Brain pericyte (primary cell): ENCODE measurements around the gene LUC7L3.
A peak's percentile ranks its signal among the peaks of the same experiment; 100 is the strongest.
"Not testable (repeated sequence)": the region's sequence is repeated elsewhere in the genome, so short reads cannot be mapped to it uniquely, and the experiment has no call there.

Experiments
- DNase-seq: peaks from one replicate; pipeline ENCODE4 v3.0.0-alpha.2; 2012; ENCODE audit warnings: low read depth, low spot score

The LUC7L3 gene, protein sequence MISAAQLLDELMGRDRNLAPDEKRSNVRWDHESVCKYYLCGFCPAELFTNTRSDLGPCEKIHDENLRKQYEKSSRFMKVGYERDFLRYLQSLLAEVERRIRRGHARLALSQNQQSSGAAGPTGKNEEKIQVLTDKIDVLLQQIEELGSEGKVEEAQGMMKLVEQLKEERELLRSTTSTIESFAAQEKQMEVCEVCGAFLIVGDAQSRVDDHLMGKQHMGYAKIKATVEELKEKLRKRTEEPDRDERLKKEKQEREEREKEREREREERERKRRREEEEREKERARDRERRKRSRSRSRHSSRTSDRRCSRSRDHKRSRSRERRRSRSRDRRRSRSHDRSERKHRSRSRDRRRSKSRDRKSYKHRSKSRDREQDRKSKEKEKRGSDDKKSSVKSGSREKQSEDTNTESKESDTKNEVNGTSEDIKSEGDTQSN

DNA sequence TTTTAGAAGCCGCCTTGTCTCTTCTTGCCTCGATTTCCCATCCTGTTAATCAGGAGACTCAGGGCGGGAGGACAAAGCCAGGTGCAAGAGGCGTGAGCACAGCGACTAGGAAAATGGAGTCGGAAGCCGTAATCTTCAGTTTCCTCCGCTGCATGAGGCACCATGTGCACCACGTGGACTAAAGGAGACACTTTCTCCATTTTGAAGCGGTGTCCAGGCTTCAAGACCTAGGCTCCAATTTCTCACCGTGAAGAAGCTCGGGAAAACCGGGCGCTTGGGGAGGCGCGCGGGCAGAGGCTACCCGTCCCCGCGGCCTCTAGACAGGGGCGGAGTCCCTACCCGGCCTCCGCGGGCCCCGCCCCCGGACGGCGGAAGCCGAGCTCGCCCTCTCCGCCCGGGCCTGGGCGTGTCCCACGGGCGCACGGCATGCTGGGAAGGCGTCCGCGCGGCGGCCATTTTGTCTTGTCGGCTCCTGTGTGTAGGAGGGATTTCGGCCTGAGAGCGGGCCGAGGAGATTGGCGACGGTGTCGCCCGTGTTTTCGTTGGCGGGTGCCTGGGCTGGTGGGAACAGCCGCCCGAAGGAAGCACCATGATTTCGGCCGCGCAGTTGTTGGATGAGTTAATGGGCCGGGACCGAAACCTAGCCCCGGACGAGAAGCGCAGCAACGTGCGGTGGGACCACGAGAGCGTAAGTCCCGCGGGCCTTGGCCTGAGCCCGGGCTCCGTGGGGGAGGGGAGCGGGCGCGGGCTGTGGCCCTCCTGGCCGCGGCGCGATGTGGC is at the start of gene LUC7L3:
Gene LUC7L3, plus strand, starts transcription at position 460 of the 780 bp plus-strand sequence. Its CDS starts 130 bp downstream, at position 590.
- peak; percentile 67 for DNase-seq

DNA sequence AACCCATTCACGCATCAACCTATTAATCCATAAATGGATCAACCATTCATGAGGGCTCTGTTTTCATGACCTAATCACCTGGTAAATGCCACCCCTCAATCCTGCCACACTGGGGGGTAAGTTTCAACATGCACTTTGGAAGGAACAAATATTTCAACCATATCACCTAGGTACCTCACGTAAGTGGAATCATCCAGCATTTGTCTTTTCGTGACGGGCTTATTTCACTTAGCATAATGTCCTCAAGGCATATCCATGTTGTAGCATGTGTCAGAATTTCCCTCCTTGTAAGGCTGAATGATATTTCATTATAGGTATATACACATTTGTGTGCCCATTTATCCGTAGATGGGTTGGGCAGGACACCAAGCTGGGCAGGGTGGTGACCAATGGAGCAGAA is 47.3 kb upstream of the LUC7L3 start:
- no peak for DNase-seq

DNA sequence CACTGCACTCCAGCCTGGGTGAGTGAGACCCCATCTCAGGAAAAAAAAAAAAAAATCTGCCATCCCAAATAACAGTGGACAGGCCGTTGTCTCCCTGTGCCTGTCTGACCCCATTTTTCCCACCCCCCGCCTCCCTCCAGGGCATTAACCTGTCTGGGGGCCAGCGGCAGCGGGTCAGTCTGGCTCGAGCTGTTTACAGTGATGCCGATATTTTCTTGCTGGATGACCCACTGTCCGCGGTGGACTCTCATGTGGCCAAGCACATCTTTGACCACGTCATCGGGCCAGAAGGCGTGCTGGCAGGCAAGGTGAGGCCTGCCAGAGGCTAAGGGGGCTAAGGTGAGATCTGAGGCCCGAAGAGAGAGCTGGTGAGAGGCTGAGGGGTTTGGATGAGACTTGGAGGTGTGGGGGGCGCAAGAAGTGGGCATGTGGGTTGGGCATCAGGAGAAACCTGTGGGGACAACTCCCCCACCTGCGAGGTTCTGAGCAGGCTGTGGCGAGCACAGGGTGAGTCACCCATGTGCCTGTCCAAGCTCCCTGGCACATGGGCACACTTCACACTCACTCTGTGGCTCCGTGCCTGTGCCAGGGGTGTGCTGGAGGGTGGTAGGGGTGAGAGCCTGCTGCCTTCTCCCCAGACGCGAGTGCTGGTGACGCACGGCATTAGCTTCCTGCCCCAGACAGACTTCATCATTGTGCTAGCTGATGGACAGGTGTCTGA is 46.4 kb upstream of the LUC7L3 start:
- no peak for DNase-seq

DNA sequence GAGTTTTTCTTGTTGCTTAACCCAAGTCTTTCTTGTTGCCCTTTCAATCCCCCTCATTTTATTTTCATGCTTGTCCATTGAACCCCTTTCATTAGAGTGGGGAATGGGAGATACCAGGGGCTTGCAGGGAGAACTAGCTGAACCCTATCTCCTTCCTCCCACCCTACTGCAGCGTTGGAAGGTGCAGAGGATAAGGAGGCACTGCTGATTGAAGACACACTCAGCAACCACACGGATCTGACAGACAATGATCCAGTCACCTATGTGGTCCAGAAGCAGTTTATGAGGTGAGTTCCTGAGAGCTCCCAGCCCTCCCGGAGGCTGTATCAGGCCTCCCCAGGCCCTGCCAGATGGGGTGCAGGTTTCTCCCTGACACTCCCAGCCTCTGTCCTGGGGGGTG is 44.2 kb upstream of the LUC7L3 start:
- no peak for DNase-seq

DNA sequence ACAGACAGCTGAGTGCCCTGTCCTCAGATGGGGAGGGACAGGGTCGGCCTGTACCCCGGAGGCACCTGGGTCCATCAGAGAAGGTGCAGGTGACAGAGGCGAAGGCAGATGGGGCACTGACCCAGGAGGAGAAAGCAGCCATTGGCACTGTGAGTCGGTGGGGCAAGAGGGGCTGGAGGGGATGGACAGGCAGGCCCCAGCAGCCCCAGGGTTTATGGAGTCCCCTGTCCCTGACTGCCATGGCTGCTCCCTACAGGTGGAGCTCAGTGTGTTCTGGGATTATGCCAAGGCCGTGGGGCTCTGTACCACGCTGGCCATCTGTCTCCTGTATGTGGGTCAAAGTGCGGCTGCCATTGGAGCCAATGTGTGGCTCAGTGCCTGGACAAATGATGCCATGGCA is 43.8 kb upstream of the LUC7L3 start:
- DNase-seq, result no peak

DNA sequence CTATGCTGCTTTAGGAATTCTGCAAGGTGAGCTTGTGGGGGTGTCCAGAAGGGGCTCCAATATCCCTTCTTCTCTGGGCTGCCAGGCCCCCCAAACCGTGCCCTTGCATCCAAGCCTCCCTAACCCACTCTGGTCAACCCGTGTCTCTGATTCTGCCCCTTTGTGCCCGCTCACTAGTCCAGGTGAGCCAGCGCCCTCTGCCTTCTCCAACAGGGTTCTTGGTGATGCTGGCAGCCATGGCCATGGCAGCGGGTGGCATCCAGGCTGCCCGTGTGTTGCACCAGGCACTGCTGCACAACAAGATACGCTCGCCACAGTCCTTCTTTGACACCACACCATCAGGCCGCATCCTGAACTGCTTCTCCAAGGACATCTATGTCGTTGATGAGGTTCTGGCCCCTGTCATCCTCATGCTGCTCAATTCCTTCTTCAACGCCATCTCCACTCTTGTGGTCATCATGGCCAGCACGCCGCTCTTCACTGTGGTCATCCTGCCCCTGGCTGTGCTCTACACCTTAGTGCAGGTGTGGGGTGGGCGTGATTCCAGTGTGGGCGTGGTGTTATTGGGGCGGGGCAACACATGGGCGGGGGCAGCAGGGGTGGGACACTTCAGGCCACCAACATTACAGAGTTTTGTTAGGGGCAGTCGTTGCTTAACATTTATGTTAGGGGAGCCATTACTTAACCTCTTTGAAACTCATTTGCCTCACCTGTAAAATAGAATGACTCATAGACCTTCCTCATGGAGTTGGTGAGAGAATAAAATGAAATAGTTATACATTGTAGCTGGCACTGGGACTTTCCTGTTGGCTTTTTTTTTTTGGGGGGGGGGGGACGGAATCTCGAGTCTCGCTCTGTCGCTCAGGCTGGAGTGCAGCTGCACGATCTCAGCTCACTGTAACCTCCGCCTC is 43.1 kb upstream of the LUC7L3 start:
- no peak for DNase-seq

DNA sequence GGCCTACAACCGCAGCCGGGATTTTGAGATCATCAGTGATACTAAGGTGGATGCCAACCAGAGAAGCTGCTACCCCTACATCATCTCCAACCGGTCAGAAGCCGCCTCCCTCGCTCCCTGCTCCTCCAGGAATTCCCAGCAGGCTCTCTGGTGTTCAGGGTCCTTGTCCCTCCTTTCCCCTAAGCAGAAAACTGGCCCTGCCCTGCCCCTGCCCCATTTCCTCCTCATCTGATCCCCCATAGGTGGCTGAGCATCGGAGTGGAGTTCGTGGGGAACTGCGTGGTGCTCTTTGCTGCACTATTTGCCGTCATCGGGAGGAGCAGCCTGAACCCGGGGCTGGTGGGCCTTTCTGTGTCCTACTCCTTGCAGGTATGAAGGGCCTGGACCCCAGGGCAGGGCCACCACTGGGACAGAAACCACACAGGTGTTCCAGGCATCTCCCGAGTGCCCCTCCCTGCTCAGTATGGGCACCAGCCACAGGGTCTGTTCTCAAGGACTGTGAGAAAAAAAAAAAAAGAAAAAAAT is 41.5 kb upstream of the LUC7L3 start:
- DNase-seq, result no peak

DNA sequence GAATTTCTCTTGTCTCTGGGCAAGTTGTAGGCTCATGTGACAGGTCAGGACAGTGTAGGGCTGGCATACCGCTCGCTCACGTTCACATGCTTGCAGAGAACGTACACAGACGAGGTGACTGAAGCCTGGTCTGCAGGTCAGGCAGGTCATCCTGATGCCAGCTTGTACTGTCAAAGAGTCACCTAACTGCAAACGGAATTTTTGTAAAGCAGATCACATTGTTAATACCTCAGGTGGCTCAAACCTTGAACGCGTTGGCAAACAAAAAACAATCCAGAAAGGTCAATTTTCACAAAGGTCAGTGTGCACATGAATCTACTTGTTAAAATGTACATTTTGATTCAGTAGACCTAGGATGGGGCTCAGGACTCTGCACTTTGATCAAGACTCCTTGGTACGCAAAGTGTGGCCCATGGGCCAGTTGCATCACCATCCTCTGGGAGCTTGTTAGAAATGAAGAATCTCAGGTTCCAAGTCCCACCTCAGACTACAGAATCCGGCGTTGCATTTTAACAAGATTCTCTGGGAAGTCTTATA is 40.3 kb upstream of the LUC7L3 start:
- no peak for DNase-seq

DNA sequence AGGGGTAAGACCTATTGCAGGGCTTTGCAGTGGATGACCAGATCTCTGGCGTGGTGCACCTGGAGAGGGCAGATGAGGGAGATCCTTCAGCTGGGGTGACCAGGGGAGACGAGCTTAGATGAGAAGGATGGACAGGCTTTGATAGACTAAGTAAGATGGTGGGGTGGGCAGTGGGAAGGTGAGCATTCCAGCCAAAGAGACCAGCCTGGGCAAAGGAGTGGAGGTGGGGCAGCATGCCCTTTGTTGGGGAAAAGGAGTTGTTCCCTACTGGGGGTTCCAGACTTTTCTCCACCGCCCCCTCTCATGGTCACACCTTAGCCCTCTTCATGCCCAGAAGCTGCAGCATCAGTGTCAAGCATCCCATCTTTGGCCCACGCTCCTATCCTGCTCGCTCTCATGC is 39.3 kb upstream of the LUC7L3 start:
- DNase-seq, result no peak

DNA sequence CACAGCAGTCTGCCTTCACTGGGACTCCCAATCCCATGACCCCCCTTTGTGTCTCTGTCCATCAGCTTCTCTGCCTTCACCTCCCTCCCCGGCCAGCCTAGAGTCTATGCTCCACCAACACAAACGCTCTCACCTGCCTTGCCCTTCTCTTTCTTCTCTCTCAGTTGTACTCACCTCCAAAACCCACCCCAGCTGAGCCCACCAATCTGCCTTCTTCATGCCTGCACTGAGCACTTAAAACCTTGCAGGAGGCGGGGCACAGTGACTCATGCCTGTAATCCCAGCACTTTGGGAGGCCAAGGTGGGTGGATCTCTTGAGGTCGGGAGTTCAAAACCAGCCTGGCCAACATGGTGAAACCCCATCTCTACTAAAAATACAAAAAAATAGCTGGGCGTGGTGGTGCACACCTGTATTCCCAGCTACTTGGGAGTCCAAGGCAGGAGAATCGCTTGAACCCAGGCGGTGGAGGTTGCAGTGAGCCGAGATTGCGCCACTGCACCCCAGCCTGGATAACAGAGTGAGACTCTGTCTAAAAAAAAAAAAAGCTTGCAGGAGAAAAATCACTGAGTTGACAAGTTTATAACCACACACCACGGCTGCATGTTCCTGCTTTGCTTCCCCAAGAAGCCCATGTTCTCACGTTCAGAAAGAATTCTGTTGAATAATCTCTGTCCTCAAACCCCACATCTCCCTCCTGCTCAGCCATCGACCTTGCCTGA is 38.7 kb upstream of the LUC7L3 start:
- DNase-seq, result not testable (repeated sequence)

DNA sequence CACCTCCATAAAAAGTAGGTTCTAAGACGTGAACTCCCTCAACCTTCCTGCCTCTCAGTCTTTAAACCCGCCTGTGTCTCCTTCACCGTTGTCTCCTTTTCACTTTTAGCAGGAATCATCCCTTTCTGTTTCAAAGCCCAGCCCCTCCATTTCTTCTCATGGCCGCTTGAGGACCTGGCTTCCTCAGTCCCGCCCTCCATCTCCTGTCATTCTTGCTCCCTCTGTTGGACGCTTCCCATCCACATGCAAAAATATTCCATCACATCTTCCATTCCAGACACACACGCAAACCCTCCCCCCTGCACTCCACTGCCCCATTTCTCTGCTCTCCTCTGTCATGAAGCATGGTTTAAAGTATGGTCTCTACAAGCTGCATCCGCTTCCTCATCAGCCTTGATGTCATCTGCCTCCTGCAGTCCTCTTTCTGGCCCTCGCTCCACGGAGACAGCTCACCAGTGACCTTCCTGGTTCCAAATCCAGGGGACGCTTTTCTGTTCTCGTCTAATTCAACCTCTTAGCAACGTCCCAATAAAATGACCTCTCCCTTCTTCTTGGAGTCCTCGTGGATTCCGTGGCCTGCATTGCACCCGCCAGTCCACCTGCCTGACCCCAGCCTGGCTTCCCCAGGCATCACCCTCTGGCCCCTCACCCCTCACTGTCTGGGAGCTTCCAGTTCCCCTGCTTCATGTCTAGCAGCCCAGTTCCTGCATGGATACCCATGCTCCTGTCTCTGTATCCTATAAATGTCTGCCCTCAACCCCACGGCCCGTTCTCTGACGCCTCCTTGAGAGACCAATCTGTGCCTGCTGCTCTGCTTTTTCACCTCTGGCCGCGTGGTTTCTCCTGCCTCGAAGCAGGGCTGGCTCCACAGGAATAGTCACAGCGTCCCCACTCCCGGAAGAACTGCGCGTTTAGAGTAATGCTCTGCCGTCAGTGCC is 37.9 kb upstream of the LUC7L3 start:
- no peak for DNase-seq

DNA sequence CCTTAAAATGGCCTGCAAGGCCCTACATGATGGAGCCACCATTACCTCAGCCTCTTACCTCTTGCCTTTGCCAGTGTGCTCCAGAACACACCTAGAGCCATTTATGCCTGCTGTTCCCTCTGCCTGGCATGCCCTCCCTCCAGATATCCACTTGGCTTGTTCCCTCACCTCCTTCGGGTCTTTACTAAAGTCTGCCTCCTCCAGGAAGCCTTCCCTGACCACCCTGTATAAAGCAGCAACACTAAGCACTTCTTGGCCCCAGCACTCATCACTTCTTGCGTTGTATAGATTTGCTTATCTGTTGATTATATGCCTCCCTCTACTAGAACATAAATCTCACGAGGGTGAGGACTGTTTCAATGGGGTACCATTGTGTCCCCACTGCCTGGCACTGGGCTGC is 37.0 kb upstream of the LUC7L3 start:
- DNase-seq, result no peak

DNA sequence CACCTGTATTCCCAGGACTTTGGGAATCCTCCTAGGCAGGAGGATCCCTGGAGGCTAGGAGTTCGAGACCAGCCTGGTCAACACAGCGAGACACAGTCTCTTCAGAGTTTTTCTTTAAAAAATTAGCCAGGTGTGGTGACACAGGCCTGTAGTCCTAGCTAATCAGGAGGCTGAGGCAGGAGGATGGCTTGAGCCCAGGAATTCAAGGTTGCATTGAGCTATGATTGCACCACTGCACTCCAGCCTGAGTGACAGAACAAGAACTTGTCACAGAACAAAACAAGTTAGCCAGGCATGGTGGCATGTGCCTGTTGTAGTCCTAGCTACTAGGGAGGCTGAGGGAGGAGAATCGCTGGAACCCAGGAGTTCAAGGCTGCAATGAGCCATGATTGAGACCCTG is 36.5 kb upstream of the LUC7L3 start:
- DNase-seq, result no peak

DNA sequence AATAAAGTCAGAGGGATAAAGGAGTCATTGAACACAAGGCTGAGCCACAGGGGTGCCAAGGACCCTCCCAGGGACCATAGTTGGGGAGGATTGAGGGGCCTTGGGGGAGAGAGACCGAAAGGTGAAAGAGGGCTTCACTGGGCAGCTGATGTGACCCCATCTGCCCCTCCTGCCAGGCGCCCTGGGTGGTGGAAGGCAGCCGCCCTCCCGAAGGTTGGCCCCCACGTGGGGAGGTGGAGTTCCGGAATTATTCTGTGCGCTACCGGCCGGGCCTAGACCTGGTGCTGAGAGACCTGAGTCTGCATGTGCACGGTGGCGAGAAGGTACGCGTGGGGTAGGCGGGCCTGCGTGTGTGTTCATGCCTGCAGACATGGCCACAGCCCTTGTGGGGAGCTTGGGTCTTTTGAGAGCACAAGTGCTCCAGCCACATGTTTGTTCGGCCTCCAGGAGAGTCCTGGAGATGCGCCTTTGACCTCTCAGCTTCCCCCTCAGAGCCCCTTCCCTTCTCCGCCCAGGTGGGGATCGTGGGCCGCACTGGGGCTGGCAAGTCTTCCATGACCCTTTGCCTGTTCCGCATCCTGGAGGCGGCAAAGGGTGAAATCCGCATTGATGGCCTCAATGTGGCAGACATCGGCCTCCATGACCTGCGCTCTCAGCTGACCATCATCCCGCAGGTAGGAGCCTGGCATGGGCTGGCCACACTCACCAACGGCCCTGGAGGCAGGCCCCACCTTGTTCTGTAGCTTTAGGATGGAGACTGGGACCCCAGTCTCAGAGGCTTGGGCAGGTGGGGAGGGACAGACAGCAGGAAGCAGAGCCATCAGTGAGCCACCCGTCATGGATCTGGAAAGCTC is 35.7 kb upstream of the LUC7L3 start:
- no peak for DNase-seq

DNA sequence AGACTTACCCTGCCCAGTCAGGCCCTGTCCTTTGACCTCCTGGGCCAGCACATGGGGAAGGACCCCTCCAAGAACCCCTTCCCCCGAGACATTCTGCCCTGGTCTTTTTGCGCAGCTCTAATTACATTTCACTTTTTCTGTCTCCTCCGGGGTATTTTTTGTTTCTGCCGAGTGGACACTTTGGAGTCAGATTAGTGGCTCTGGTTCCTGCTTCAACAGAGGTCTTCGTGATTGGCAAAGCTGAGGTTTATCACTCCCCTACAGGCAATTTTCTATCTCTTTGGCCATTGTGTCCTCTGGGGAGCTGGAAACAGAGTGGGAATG is 35.2 kb upstream of the LUC7L3 start:
- DNase-seq, result no peak

DNA sequence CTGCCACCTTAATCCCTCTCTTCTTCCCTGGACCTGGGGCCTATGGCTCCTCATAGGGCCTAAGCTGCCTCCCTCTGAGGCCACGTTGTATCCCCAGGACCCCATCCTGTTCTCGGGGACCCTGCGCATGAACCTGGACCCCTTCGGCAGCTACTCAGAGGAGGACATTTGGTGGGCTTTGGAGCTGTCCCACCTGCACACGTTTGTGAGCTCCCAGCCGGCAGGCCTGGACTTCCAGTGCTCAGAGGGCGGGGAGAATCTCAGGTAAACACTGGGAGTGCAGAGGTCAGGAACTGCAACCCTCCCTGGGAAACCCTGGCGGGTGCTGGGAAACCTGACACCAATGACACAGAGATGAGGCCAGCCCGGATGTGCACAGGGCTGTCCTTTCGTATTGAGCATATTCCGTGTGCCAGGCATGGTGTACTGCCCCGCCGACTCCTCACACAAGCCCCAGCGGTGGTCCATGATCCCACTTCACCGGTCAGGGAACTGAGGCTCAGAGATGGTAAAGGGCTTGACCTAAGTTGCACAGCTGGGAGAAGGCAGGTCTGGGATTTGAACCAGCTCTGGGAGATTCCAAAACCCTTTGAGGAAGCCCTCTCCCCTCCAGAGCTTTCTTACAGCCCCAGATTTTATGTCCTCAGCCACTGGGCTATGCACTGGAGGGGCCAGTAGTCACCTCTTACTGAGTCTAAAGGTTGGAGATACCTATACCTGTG is 34.6 kb upstream of the LUC7L3 start:
- DNase-seq, result no peak

DNA sequence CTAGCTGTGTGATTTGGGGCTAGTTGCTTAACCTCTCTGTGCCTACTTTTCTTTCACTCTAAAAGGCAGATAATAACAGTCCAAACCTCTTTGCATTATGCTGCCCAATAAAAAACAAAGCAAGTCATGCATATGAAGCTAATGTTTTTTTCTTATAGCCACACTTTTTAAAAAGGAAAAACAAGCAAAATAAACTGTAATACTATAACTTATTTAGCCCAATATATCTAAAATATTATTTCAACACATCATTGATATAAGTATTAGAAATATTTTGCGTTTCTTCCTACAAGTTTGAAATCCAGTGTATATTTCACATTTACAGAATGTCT is 34.1 kb upstream of the LUC7L3 start:
- DNase-seq, result no peak
